Osteocyte (in vitro differentiated cells): Measurements from ENCODE around the gene KCNK6. TPM values are rescaled to one million over a fixed set of nuclear protein-coding genes. Genes with fewer than 3 reads are reported as not detected.

Source experiments
- DNase-seq: peaks from one replicate; pipeline ENCODE4 v3.0.0; 2021; ENCODE audit warnings: mixed read lengths; ENCODE audit not compliant: unreplicated experiment; ENCODE audit errors: extremely low spot score
- H3K27ac Mint-ChIP-seq: one replicate; pipeline ENCODE4 v1.8.0; 2021; ENCODE audit warnings: mild to moderate bottlenecking, mixed read lengths; ENCODE audit not compliant: unreplicated experiment
- H3K27me3 Mint-ChIP-seq: one replicate; pipeline ENCODE4 v1.8.0; 2021; ENCODE audit warnings: mixed read lengths; ENCODE audit not compliant: unreplicated experiment
- H3K36me3 Mint-ChIP-seq: one replicate; pipeline ENCODE4 v1.8.0; 2021; ENCODE audit warnings: mixed read lengths; ENCODE audit not compliant: unreplicated experiment
- H3K4me1 Mint-ChIP-seq: one replicate; pipeline ENCODE4 v1.8.0; 2021; ENCODE audit warnings: mixed read lengths; ENCODE audit not compliant: unreplicated experiment
- H3K4me3 Mint-ChIP-seq: one replicate; pipeline ENCODE4 v1.8.0; 2021; ENCODE audit warnings: mild to moderate bottlenecking, moderate library complexity, mixed read lengths; ENCODE audit not compliant: unreplicated experiment
- H3K9me3 Mint-ChIP-seq: one replicate; pipeline ENCODE4 v1.8.0; 2021; ENCODE audit warnings: mixed read lengths; ENCODE audit not compliant: unreplicated experiment
- CTCF ChIP-seq: fragments of 200-600 bp; sonication (generic); IDR thresholded peaks from 2 replicates; pipeline ENCODE4 v1.5.0; 2021; ENCODE audit warnings: antibody characterized with exemption, mild to moderate bottlenecking, moderate library complexity
- total RNA-seq: library from RNA; stranded (reverse); gene quantifications from 2 replicates; pipeline ENCODE4 v1.2.1, GENCODE V29; 2021

The KCNK6 gene
- total RNA-seq, 1 donor from 2014 or later, result 13.0 TPM

- TF ChIP-seq CTCF, result no peak
- no peak overlapping the region for H3K4me3 Mint-ChIP-seq
- no peaks in the 10 kb centered on the region for H3K9me3 Mint-ChIP-seq
- H3K4me1 Mint-ChIP-seq, result peaks cover 15% of the 10 kb centered on the region
- no peak for DNase-seq
- no peaks in the 10 kb centered on the region for H3K27me3 Mint-ChIP-seq
- H3K27ac Mint-ChIP-seq, result no peak overlapping the region
- peaks cover 8% of the 10 kb centered on the region for H3K36me3 Mint-ChIP-seq
These were observed 14.7 kb upstream of the KCNK6 start for GRCh38 chr19:38304866-38305429.

GRCh38 chr19:38306236-38306635 is 13.4 kb upstream of the KCNK6 start:
- TF ChIP-seq CTCF, result no peak
- no peaks in the 10 kb centered on the region for H3K9me3 Mint-ChIP-seq
- H3K36me3 Mint-ChIP-seq, result peaks cover 8% of the 10 kb centered on the region
- no peaks in the 10 kb centered on the region for H3K27me3 Mint-ChIP-seq
- no peak for DNase-seq
- H3K4me3 Mint-ChIP-seq, result no peak overlapping the region
- H3K27ac Mint-ChIP-seq, result no peak overlapping the region
- peaks cover 5% of the 10 kb centered on the region for H3K4me1 Mint-ChIP-seq

- Mint-ChIP-seq H3K36me3 (peaks cover 8% of the 10 kb centered on the region), H3K4me1 (peaks cover 2% of the 10 kb centered on the region), H3K4me3 (no peak overlapping the region), H3K27me3 (no peaks in the 10 kb centered on the region), H3K9me3 (no peaks in the 10 kb centered on the region), H3K27ac (no peak overlapping the region)
- DNase-seq, result no peak
- no peak for TF ChIP-seq CTCF
These were observed 12.6 kb upstream of the KCNK6 start for GRCh38 chr19:38307076-38307475.

GRCh38 chr19:38307597-38307996 is 12.0 kb upstream of the KCNK6 start:
- Mint-ChIP-seq H3K4me3 (no peak overlapping the region), H3K27me3 (no peaks in the 10 kb centered on the region), H3K27ac (no peak overlapping the region), H3K36me3 (peaks cover 8% of the 10 kb centered on the region), H3K9me3 (no peaks in the 10 kb centered on the region), H3K4me1 (peaks cover 2% of the 10 kb centered on the region)
- no peak for DNase-seq
- TF ChIP-seq CTCF, result no peak

- H3K36me3 Mint-ChIP-seq, result peaks cover 8% of the 10 kb centered on the region
- H3K9me3 Mint-ChIP-seq, result no peaks in the 10 kb centered on the region
- no peak overlapping the region for H3K4me3 Mint-ChIP-seq
- peaks cover 2% of the 10 kb centered on the region for H3K4me1 Mint-ChIP-seq
- H3K27me3 Mint-ChIP-seq, result no peaks in the 10 kb centered on the region
- no peak overlapping the region for H3K27ac Mint-ChIP-seq
- no peak for DNase-seq
- no peak for TF ChIP-seq CTCF
These were observed 11.5 kb upstream of the KCNK6 start for GRCh38 chr19:38308006-38308766.
